Common myeloid progenitor, CD34-positive (primary cell): ENCODE data around the gene ZNF714.

Source experiments
- CTCF ChIA-PET: fragments of 350-600 bp; sonication (Branson Sonifier 250); formaldehyde crosslinking; loops from one replicate; lab custom pipeline; 2021; ENCODE audit warnings: antibody characterized with exemption; lab: Charles Lee
- POLR2A ChIA-PET: fragments of 350-600 bp; sonication (Branson Sonifier 250); formaldehyde crosslinking; loops from one replicate; lab custom pipeline; 2021; ENCODE audit warnings: antibody characterized with exemption; lab: Charles Lee
- DNase-seq, 3 donors: peaks; one replicate each; pipeline versions ENCODE4 v3.0.0 to v3.0.0-alpha.2; 2013
- H3K27ac ChIP-seq, 2 experiments: 1 replicate in 1 of 2; 2 replicates in 1 of 2; pipeline ENCODE4 v1.7.0; 2013; ENCODE audit warnings: inconsistent platforms in 2 of 2, low read length in 2 of 2, mild to moderate bottlenecking in 2 of 2, low read depth in 1 of 2, moderate library complexity in 1 of 2; ENCODE audit not compliant: severe bottlenecking in 2 of 2, insufficient read depth in 1 of 2, poor library complexity in 1 of 2
- H3K27me3 ChIP-seq, 5 experiments: replicated peaks in 2 of 5; 1 replicate in 3 of 5; 2 replicates in 2 of 5; pipeline versions ENCODE4 v1.6.1 to v1.7.0; 2013; ENCODE audit warnings: low read length in 4 of 5, mild to moderate bottlenecking in 2 of 5, moderate library complexity in 2 of 5, inconsistent platforms in 1 of 5; ENCODE audit not compliant: insufficient read depth in 5 of 5, control insufficient read depth in 4 of 5
- H3K36me3 ChIP-seq, 4 experiments: 1 replicate in 2 of 4; 2 replicates in 2 of 4; pipeline versions ENCODE4 v1.6.1 to v1.7.0; 2013; ENCODE audit warnings: low read length in 3 of 4, control low read depth in 1 of 4, mild to moderate bottlenecking in 1 of 4; ENCODE audit not compliant: control insufficient read depth in 4 of 4, insufficient read depth in 4 of 4
- H3K4me1 ChIP-seq, 4 experiments: 1 replicate in 3 of 4; 2 replicates in 1 of 4; pipeline versions ENCODE4 v1.6.1 to v1.7.1; 2013; ENCODE audit warnings: low read length in 3 of 4, mild to moderate bottlenecking in 3 of 4, control low read depth in 1 of 4, inconsistent platforms in 1 of 4, moderate library complexity in 1 of 4; ENCODE audit not compliant: control insufficient read depth in 4 of 4, insufficient read depth in 4 of 4; ENCODE audit errors: control extremely low read depth in 1 of 4
- H3K4me3 ChIP-seq, 7 experiments: 1 replicate in 4 of 7; 2 replicates in 3 of 7; pipeline versions ENCODE4 v1.5.1 to v1.7.0; 2013; ENCODE audit warnings: mild to moderate bottlenecking in 7 of 7, low read length in 6 of 7, moderate library complexity in 6 of 7, inconsistent platforms in 2 of 7, low read depth in 2 of 7, control low read depth in 1 of 7; ENCODE audit not compliant: insufficient read depth in 4 of 7, control insufficient read depth in 1 of 7; ENCODE audit errors: extremely low read depth in 1 of 7
- H3K9me3 ChIP-seq, 5 experiments: 1 replicate in 4 of 5; 2 replicates in 1 of 5; pipeline versions ENCODE4 v1.6.1 to v1.7.1; 2013; ENCODE audit warnings: low read length in 4 of 5, mild to moderate bottlenecking in 2 of 5, inconsistent platforms in 1 of 5, low read depth in 1 of 5, moderate library complexity in 1 of 5; ENCODE audit not compliant: control insufficient read depth in 4 of 5, insufficient read depth in 2 of 5; ENCODE audit errors: control extremely low read depth in 1 of 5
- WGBS: methylation state at CpG from one replicate; pipeline ENCODE4 v1.1.5; 2013; ENCODE audit not compliant: insufficient coverage; 5-methylcytosine and 5-hydroxymethylcytosine counted together

Gene ZNF714

DNA sequence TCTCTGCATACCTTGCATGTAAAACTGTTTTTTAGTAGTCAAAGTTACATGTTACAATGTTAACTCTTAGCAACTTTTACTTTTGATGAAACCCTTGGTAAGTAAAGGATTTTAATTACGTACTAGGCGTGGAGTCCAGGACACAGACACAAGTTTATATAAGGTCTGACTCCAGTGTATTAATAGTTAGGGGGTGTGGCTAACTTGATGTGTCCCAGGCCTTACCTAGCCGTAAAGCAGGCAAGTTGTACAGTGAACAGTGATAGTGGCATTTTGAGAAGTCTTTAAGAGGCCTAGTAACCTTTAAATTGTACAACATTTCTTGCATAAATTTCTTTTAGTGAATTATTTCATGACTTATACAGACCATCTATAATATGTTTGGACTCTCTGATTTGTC, 5.9 kb downstream of the ZNF714 start:
- CTCF ChIA-PET, result no interaction called here
- peaks cover 0 to 48% (median 19%) of the 10 kb centered on the region in 4 experiments for H3K36me3 ChIP-seq
- WGBS, result no CpG with 5 or more reads among the region's 3 CpGs

GRCh38 chr19:21092109-21092508, 10.1 kb downstream of the ZNF714 start:
- no peak overlapping the region for H3K4me3 ChIP-seq
- ChIA-PET CTCF (no interaction called here), POLR2A (no interaction called here)
- no peaks in the 10 kb centered on the region for H3K4me1 ChIP-seq
- no peaks in the 10 kb centered on the region for H3K27me3 ChIP-seq
- no peaks in the 10 kb centered on the region for H3K9me3 ChIP-seq
- DNase-seq, result no peak
- peaks cover 0 to 33% (median 14%) of the 10 kb centered on the region in 4 experiments for H3K36me3 ChIP-seq
- no peak overlapping the region for H3K27ac ChIP-seq

More for the DNA sequence above, 5.9 kb downstream of the ZNF714 start:
- Histone ChIP-seq H3K4me1 (peaks cover 0 to 7% (median 5%) of the 10 kb centered on the region in 4 experiments), H3K9me3 (no peaks in the 10 kb centered on the region), H3K4me3 (no peak overlapping the region), H3K27me3 (no peaks in the 10 kb centered on the region), H3K27ac (no peak overlapping the region)
- POLR2A ChIA-PET, result no interaction called here
- no peak for DNase-seq

DNA sequence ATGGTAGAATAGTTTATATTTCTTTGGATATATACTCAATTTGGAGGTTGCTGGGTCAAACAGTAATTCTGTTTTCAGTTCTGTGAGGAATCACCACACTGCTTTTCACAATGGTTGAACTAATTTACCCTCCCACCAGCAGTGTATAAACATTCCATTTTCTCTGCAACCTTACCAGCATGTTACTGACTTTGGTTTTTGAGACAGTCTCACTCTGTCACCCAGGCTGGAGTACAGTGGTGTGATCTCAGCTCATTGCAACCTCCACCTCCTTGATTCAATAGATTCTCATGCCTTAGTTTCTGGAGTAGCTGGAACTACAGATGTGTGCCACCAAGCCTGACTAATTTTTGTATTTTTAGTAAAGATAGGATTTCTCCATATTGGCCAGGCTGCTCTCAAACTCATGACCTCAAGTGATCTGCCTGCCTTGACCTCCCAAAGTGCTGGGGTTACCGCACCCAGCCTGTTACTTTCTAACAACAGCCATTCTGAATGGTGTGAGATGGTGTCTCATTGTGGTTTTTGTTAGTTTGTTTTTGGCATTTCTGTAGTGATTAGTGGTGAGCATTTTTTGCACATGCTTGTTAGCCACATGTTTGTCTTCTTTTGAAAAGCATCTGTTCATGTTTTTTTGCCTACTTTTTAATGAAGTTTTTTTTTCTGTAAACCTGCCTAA, 12.5 kb downstream of the ZNF714 start:
- DNase-seq, result no peak
- Histone ChIP-seq H3K9me3 (no peaks in the 10 kb centered on the region), H3K4me1 (no peaks in the 10 kb centered on the region), H3K36me3 (peaks cover 0 to 32% (median 19%) of the 10 kb centered on the region in 4 experiments), H3K27ac (no peak overlapping the region), H3K27me3 (no peaks in the 10 kb centered on the region), H3K4me3 (no peak overlapping the region)
- ChIA-PET POLR2A (no interaction called here), CTCF (no interaction called here)
- WGBS, result no CpG with 5 or more reads among the region's 1 CpG

DNA sequence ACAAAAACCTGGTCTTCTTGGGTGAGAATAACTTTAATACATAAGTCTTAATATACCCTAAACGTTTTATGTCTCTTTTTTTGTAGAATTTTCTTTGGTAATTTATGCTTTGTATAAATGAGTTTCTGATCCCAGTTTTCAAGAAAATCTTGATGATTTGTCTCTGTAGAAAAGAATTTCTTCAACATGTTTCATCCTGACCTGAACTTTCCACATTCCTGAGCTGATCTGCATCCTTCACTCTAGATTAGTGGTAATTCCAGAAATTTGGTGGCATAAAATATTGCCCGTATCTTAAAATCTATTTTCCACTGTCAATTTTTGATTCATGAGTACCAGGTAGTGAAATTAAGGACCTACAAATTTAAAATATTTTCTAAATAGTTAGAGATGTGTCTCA, 16.3 kb downstream of the ZNF714 start:
- 100% methylated on average over 1 of the region's 2 CpGs for WGBS

DNA sequence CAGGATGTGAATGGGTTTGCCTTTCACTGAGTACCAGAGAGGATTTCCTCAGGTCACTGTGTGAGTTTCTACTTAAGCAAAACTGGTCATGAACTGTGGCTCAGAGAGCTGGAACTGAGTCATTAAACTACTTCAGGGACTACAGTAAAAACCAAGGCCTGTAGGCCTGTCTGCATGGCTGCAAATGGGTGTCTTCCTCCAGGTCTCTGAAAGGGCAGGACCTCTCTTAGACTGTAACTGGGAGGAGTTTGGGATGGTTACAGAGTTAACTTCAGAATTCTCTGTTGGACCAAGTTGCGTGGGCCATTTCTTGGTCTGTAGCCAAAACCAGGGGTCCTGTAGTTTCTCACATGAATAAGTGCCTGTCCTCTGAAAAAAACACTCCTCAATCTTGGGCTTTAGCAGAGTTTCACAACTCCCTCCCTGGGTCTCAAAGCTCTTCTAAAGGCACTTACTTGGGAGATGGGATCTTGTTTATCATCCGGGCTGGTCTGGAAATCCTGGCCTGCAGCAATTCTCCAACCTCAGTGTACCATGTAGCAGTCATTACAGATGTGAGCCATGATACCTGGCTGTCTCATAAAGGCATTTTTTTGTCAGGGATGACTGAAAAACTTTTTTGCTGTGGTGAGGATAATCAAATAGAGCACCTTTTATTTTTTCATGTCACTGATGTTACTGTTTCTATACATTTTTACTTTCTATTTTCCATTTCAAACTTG, 19.7 kb downstream of the ZNF714 start:
- Histone ChIP-seq H3K27ac (no peak overlapping the region), H3K4me3 (no peak overlapping the region), H3K4me1 (no peaks in the 10 kb centered on the region), H3K36me3 (peaks cover 3 to 45% (median 12%) of the 10 kb centered on the region in 4 experiments), H3K27me3 (no peaks in the 10 kb centered on the region), H3K9me3 (peaks cover 0 to 5% (median 4%) of the 10 kb centered on the region in 5 experiments)
- DNase-seq, result no peak
- WGBS, result 89% methylated on average over 1 of the region's 2 CpGs
- ChIA-PET POLR2A (no interaction called here), CTCF (interaction anchor here (1.2 kb wide), 1 partner anchor 13 kb away, joined by 4 read pairs; no protein-coding TSS in a partner anchor)

More for the DNA sequence above, 16.3 kb downstream of the ZNF714 start:
- Histone ChIP-seq H3K27ac (no peak overlapping the region), H3K9me3 (no peaks in the 10 kb centered on the region), H3K27me3 (no peaks in the 10 kb centered on the region), H3K4me3 (no peak overlapping the region), H3K4me1 (no peaks in the 10 kb centered on the region), H3K36me3 (peaks cover 0 to 33% (median 15%) of the 10 kb centered on the region in 4 experiments)
- POLR2A ChIA-PET, result no interaction called here
- no peak for DNase-seq
- CTCF ChIA-PET, result no interaction called here

DNA sequence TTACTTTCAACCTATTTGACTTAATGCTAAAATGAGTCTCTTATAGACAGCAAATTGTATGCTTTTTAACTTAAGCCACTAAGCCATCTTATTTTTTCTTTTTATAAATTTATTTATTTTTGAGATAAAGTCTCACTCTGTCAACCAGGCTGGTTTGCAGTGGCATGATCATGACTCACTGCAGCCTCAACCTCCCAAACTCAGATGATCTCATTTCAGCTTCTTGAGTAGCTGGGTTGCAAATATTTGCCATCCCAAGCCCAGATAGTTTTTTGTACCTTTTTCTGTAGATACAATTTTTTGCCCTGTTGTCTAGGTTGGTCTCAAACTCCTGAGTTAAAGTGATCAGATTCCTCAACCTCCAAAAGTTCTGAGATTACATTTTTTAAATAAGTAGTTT, 27.1 kb downstream of the ZNF714 start:
- Histone ChIP-seq H3K4me3 (no peak overlapping the region), H3K36me3 (peaks cover 3 to 65% (median 18%) of the 10 kb centered on the region in 4 experiments), H3K27me3 (no peaks in the 10 kb centered on the region), H3K27ac (no peak overlapping the region), H3K9me3 (peaks cover 4 to 39% (median 6%) of the 10 kb centered on the region in 5 experiments), H3K4me1 (no peaks in the 10 kb centered on the region)
- CTCF ChIA-PET, result no interaction called here
- no peak for DNase-seq
- POLR2A ChIA-PET, result no interaction called here

GRCh38 chr19:21110183-21110582, 28.2 kb downstream of the ZNF714 start:
- POLR2A ChIA-PET, result no interaction called here
- peaks cover 3 to 62% (median 20%) of the 10 kb centered on the region in 4 experiments for H3K36me3 ChIP-seq
- H3K4me3 ChIP-seq, result no peak overlapping the region
- no peak overlapping the region for H3K27ac ChIP-seq
- H3K4me1 ChIP-seq, result no peaks in the 10 kb centered on the region
- 100% methylated on average over 1 of the region's 1 CpG for WGBS
- no peak for DNase-seq
- H3K9me3 ChIP-seq, result peaks cover 4 to 46% (median 6%) of the 10 kb centered on the region in 5 experiments
- no peaks in the 10 kb centered on the region for H3K27me3 ChIP-seq
- CTCF ChIA-PET, result no interaction called here
